Measurements from ENCODE around the gene TRPM3. TPM values are rescaled to one million over a fixed set of nuclear protein-coding genes. Genes with fewer than 3 reads are reported as not detected.

The TRPM3 gene
- total RNA-seq, 6 experiments from 2014 or later: 0.02 TPM; not detected in 5

DNA sequence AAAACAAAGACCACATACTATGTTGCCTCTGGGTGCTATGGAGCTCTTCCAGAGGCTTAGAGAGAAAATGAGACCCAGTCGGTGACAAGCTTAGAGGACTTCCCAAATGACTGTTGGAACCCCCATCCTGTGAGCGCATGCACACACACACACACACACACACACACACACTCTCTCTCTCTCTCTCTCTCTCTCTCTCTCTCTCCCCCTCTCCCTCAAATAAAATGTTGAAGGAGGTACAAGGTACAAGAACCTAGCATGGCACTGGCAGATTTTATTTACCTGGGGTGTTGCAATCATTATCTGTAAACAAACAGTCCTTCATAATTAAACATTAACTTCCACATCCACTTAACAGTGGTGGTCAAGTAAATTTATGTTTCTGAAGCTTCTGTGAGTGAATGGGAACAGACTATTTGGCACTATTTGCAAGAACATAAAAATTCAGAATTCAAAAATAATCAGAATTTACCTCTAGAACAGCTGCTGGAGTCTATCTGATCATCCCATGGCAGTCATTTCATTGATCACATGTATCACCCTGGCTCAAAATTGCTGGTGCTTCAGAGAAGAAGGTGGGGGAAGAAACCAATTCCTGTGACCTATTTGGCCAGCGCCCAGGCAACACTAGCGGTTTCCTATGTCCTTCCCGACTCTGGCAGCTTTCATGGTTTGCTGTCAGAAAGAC, 24.9 kb downstream of the TRPM3 start:
- Mint-ChIP-seq H3K4me3 (no peak overlapping the region), H3K36me3 (ENCODE audit: low read depth) (no peaks in the 10 kb centered on the region), H3K27ac (no peak overlapping the region), H3K27me3 (ENCODE audit: insufficient read depth) (peaks cover 3% of the 10 kb centered on the region), H3K9me3 (no peaks in the 10 kb centered on the region), H3K4me1 (ENCODE audit: low read depth) (no peaks in the 10 kb centered on the region)
- TF ChIP-seq, protein P1, sequence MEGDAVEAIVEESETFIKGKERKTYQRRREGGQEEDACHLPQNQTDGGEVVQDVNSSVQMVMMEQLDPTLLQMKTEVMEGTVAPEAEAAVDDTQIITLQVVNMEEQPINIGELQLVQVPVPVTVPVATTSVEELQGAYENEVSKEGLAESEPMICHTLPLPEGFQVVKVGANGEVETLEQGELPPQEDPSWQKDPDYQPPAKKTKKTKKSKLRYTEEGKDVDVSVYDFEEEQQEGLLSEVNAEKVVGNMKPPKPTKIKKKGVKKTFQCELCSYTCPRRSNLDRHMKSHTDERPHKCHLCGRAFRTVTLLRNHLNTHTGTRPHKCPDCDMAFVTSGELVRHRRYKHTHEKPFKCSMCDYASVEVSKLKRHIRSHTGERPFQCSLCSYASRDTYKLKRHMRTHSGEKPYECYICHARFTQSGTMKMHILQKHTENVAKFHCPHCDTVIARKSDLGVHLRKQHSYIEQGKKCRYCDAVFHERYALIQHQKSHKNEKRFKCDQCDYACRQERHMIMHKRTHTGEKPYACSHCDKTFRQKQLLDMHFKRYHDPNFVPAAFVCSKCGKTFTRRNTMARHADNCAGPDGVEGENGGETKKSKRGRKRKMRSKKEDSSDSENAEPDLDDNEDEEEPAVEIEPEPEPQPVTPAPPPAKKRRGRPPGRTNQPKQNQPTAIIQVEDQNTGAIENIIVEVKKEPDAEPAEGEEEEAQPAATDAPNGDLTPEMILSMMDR (IDR thresholded peaks at IDR 0.05): no peak
- DNase-seq: no peak

- Mint-ChIP-seq H3K4me3 (no peak overlapping the region), H3K27me3 (ENCODE audit: insufficient read depth) (peaks cover 3% of the 10 kb centered on the region), H3K9me3 (no peaks in the 10 kb centered on the region), H3K27ac (no peak overlapping the region), H3K4me1 (ENCODE audit: low read depth) (no peaks in the 10 kb centered on the region), H3K36me3 (ENCODE audit: low read depth) (no peaks in the 10 kb centered on the region)
- no peak for DNase-seq
- TF ChIP-seq, protein P1 (IDR thresholded peaks at IDR 0.05): no peak
Measured at GRCh38 chr9:71094708-71095251, 26.6 kb downstream of the TRPM3 start.

DNA sequence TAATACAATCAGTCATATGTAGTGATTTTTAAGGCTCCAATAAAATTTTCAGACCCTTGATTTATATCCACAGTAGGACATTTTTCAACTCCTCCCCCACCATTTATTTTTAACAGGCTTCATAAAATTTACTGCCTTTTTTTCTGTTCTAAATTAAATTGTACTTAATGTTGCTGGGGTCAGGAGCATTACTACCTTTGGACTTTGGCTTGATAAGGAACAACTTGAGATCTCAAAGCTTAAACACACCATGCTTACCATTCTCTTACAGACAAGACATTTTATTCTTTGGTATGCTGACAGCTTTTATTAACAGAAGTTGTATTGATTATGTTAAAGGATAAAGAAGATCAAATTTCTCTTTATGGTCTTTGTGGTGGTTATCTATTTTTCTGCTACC, 30.5 kb downstream of the TRPM3 start:
- Mint-ChIP-seq H3K27me3 (ENCODE audit: insufficient read depth) (peaks cover 3% of the 10 kb centered on the region), H3K4me3 (no peak overlapping the region), H3K27ac (no peak overlapping the region), H3K36me3 (ENCODE audit: low read depth) (no peaks in the 10 kb centered on the region), H3K9me3 (no peaks in the 10 kb centered on the region), H3K4me1 (ENCODE audit: low read depth) (no peaks in the 10 kb centered on the region)
- TF ChIP-seq, protein P1 (IDR thresholded peaks at IDR 0.05): no peak
- no peak for DNase-seq

DNA sequence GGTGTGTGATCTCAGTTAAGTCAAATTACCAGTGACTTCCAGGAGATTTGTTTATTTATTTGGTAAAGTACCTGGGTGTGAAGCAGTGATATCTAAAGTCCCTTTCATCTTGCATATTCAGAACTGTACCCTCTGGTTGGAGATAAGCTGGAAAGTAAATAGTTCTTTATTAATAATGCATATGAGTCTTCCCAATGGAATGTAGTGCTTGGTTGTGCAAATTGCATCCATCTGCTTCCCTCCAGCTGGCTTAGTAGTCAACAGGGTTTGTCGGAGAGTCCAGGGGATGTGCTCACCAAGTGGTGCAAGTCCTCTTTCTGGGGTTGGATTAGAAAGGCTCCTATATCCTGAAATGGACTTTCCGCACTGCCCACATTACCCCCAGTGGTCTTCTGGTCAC, 42.0 kb downstream of the TRPM3 start:
- peaks cover 4% of the 10 kb centered on the region; the same call in 1 of the 2 replicates for H3K27me3 Mint-ChIP-seq (ENCODE audit: insufficient read depth)

DNA sequence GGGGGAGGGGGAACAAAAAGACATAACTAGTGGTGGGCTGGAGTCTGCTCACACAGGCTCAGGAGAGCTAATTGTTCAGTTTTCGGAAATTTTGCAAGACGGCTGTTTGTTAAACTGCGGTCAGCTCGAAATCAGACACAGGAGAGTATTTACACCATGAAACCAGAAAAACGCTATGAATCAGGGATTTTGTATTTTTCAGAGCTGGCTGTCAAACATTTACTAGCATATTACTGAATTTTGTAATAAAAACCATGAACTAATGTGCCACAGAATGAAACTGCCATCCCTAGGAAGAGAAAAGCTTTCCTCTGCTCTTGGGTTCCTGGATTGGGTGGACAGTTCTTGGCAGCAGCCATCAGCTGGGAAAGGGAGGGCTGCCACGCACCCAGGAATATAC, 45.3 kb downstream of the TRPM3 start:
- Mint-ChIP-seq H3K36me3 (ENCODE audit: low read depth) (no peaks in the 10 kb centered on the region), H3K27ac (no peak overlapping the region), H3K9me3 (no peaks in the 10 kb centered on the region), H3K4me1 (ENCODE audit: low read depth) (peaks cover 10% of the 10 kb centered on the region), H3K27me3 (ENCODE audit: insufficient read depth) (peaks cover 4% of the 10 kb centered on the region), H3K4me3 (no peak overlapping the region)
- TF ChIP-seq, protein P1 (IDR thresholded peaks at IDR 0.05): no peak
- DNase-seq: no peak

More for the DNA sequence above, 42.0 kb downstream of the TRPM3 start:
- peak; percentile 41 for DNase-seq
- no peaks in the 10 kb centered on the region for H3K9me3 Mint-ChIP-seq
- H3K4me1 Mint-ChIP-seq (ENCODE audit: low read depth): peaks cover 10% of the 10 kb centered on the region
- H3K27ac Mint-ChIP-seq: no peak overlapping the region
- no peak overlapping the region for H3K4me3 Mint-ChIP-seq
- H3K36me3 Mint-ChIP-seq (ENCODE audit: low read depth): no peaks in the 10 kb centered on the region
- TF ChIP-seq, protein P1 (IDR thresholded peaks at IDR 0.05): no peak

Data from HFFc6 (cell line).